Aortic smooth muscle cell (primary cell): ENCODE results near the gene BBS1. TPM values are rescaled to one million over a fixed set of nuclear protein-coding genes. Genes with fewer than 3 reads are reported as not detected.

ENCODE experiments used
- total RNA-seq: library from RNA; depleted of rRNA; stranded (reverse); fragments of >200 nt; gene quantifications from 2 replicates; pipeline ENCODE4 v1.2.3, GENCODE V29; 2014

The BBS1 gene
- 25.4 and 28.5 TPM in 2 replicates for total RNA-seq

DNA sequence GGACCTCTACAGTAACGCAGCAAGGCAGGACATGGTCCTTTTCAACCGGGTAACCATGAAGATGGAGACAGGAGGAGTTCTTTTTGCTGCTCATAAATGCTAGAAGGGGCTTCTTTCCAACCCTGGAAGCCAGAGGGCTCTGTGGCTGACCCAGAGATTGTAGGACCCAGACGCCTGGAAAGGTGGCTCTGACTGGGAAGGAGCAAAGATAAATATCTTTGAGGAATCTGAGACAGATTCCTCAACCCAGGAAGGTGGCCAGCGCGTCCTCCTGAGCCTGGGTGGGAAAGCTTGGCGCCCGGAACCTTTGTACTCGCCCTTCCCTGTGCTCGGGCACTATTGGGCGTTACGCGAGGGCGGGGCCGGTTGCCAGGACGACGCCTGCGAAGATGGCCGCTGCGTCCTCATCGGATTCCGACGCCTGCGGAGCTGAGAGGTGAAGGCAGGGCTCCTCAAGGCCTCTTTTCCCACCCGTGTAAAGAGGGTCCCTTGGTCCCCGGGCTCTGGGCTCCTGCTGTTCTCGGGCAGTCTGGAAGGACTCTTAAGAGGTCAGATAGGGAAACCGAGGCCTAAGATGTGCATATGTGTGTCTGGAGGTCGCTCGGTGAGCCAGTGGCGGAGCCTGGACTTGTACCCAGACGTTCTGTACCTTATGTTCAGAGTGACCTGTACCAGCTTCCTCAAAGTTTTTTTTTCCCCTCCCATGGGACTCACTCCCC lies at the start of gene BBS1:
Gene BBS1, plus strand, starts transcription at position 365 of the 719 bp plus-strand sequence. Its CDS starts 25 bp downstream, at position 390.

DNA sequence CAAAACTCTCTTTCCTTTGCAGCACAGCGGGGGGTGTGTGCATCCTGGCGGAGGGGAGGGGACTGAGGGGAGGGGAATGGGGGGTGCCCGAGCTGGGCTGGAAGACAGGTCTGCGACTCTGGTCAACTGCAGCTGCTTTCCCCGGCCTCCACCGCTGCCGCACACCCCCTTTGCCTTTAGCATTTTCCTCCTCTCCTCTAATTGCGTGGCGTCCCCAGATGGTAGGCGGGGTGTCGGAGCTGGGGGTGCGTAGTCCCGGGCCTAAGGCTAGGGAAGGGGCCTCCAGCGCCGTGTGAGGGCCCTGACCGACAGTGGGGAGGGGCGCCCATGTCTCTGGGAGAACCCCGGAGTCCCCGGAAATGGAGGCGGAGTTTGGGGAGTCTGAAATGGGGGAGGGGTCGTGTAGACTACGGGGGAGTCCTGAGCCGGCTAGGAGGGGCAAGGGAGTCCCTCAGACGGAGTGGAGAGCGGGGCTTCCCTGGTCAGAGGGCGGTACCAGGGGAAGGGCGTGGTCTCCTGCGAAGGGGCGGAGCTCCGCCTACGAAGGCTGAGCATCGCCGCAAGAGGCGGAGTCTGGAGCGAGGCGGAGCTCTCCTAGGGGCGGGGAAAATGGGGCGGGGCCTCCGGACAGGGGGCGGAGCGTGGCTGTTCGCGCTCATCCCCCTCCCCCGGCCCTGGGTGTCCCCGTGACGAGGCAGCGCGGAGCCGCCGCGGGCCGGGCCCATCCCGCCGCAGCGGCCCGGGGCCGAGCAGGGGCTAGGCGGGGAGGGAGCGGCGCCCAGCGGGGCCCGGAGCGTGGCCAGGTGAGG lies 44.0 kb upstream of the BBS1 start, which contains the start of gene PELI3:
Gene PELI3, plus strand, starts transcription at position 681 of the 809 bp plus-strand sequence. CDS start 1,224 bp downstream, outside the sequence.

DNA sequence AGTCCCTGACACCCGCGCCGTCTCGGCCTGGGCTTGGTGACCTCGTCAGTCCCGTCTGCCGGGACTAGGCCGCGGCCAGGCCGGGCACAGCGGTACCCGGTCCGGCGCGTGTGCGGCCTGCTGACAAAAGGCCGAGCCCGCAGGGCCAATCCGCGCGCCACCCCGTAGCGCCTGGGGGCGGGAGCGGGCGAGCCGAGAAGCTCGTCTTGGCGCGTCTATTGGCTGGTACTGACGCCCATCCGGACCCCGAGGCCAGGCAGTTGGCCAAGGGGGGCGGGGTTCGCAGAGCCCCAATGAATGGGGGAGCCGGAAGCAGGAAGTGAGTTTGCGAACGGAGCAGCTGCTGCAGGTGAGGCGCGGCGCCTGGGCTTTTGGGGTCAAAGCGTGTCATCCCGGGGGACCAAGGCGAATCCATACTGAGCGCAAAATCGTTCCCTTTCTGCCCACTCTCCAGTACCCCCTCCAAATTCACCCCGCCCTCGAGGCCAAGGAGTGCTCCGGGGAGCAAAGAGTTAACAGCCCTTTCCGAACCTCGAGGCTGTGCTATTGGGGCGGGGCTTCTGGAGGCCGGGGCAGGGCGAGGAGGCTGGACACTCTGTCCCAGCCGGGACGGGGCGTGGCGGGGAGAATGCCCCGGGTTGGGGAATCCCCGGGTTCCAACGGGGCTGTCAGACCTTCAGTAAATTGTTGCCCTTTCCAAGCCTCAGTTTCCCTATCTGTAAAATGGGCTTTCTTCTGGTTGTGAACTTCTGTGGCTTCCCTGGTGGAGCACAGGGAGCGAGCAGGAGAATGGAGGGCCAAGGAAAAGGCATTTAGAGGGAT lies 30.1 kb upstream of the BBS1 start, which contains the start of gene DPP3:
Gene DPP3, plus strand, starts transcription at position 318 of the 822 bp plus-strand sequence. CDS start 1,767 bp downstream, outside the sequence.

DNA sequence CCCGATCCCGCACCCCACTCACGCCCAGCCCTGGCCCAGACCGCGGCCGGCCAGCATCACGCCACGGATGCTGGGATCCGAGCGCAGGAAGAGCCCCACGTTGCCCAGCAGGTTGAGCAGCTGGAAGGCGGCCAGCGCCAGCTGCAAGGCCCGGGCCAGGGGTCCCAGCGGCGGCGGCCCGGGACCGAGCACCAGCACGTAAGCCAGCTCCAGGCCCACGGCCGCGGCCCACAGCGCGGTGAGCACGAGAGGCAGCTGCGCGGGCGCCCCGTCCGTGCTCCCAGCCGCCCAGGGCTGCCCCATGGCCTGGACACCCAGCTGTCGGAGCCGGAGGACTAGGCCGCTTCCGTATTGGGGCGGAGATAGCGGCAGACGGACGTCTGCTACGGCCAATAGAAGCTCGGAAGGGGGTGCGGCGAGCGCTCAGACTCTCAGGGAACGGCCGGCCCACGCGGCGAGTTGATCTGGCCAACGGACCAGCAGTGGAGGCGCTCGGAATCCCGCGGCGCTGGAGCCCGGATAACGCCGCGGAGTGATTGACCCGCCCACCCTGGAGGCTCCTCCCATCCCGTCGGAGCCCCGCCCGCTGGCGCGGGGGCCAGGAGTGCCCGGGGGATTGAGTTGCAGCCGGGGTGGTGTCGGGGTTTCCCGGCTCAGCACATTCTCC lies 35.4 kb downstream of the BBS1 start, which contains the start of gene ZDHHC24:
Gene ZDHHC24, minus strand, starts transcription at position 348 of the 667 bp plus-strand sequence. Its CDS starts 45 bp downstream, at position 303.

DNA sequence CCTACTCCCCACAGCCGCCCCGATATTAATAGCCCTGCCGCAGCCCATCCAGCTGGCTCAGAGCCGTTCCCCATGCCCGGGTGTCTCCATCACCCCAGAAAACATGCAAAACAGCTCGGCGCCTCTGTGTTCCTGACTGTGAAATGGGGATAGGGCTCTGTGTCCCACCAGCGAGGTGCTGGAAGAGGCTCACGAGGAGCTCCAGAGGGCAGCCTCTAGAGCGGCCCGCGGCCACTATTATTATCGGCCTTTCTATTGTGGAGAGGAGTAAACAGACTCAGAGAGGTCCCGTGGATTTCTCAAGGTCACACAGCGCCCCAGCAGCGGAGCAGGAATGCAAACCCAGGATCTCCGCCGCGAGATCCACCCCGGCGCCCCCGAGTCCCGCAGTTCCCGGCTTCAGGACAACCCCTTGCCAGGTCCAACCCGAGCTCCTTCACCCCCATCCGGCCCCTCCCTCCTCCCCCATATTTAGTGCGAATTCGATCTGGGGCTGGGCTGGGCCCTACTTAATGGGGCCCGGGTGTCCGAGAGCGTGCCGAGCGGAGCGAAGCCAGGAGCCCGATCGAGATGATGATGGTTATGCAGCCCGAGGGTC lies 36.0 kb downstream of the BBS1 start, which contains the start of gene ACTN3:
Gene ACTN3, plus strand, starts transcription at position 536 of the 598 bp plus-strand sequence. Its CDS starts 35 bp downstream, at position 571.

DNA sequence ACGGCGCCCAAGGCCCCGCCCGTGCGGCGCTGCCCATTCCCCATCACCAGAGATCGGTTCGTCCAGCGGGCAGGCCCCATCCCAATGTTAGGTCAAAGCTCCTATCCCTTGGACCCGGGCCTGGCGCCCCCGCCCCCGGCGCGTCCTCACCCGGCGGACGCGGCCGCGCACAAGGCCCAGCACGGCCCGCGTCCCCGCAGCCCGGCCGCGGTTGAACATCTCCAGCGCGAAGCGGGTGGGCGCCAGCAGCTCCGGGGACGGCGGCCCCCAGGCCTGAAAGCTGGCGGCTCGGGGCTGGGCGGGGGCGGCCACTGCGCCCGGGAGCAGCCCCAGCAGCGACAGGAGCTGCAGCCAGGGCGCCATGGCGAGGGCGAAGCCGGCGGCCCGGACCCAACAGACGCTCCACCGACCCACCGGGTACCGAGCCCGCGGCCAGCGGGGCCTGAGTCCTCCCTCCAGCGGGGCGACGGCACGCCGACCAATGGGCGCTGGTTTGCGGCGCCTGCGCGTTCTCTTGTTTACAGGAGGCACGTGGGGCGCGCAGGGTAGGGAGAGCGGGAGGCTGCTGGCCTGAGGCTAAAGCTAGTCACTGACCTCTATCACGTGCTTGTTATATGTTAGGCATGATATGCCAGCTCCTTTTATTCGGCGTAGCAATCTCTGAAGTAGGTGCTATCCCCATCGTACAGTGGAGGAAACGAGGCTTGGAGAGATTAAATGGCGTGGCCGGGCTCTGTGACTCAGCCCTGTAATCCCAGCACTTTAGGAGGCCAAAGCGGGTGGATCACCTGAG lies 57.9 kb downstream of the BBS1 start, which contains the start of gene CTSF:
Gene CTSF, minus strand, starts transcription at position 483 of the 793 bp plus-strand sequence. Its CDS starts 120 bp downstream, at position 363.

Other genes with a start within 250 kb of the BBS1 start
- gene RAB1B, start 242.0 kb upstream of the BBS1 start, total RNA-seq = 93.0 and 102 TPM in 2 replicates
- gene CNIH2, start 232.5 kb upstream of the BBS1 start, total RNA-seq = 0.37 and 0.40 TPM in 2 replicates
- 143 and 183 TPM in 2 replicates for gene YIF1A, start 221.5 kb upstream of the BBS1 start, total RNA-seq
- gene TMEM151A, start 218.7 kb upstream of the BBS1 start, total RNA-seq = 0.13 and 0.25 TPM in 2 replicates
- 21.9 and 23.3 TPM in 2 replicates for gene CD248, start 193.6 kb upstream of the BBS1 start, total RNA-seq
- gene RIN1, start 174.2 kb upstream of the BBS1 start, total RNA-seq = 19.5 and 25.9 TPM in 2 replicates
- 50.1 and 58.0 TPM in 2 replicates for gene BRMS1, start 165.5 kb upstream of the BBS1 start, total RNA-seq
- 38.4 and 46.9 TPM in 2 replicates for gene B4GAT1, start 163.0 kb upstream of the BBS1 start, total RNA-seq
- under 0.01 and 0.12 TPM in 2 replicates for gene SLC29A2, start 138.9 kb upstream of the BBS1 start, total RNA-seq
- not detected in 2 replicates for gene NPAS4, start 89.6 kb upstream of the BBS1 start, total RNA-seq
- 32.0 and 32.1 TPM in 2 replicates for gene MRPL11, start 71.8 kb upstream of the BBS1 start, total RNA-seq
- gene PELI3, start 43.7 kb upstream of the BBS1 start, total RNA-seq = 11.1 TPM in 2 replicates
- 41.3 and 58.4 TPM in 2 replicates for gene DPP3, start 30.2 kb upstream of the BBS1 start, total RNA-seq
- gene ZDHHC24, start 35.4 kb downstream of the BBS1 start, total RNA-seq = 8.8 and 10.6 TPM in 2 replicates
- gene ACTN3, start 36.3 kb downstream of the BBS1 start, total RNA-seq = 0.06 TPM in 1 of 2 replicates, not detected in the other
- 8.1 and 8.6 TPM in 2 replicates for gene CTSF, start 58.0 kb downstream of the BBS1 start, total RNA-seq
- 0.26 and 0.44 TPM in 2 replicates for gene CCDC87, start 82.4 kb downstream of the BBS1 start, total RNA-seq
- gene CCS, start 82.5 kb downstream of the BBS1 start, total RNA-seq = 43.0 and 60.5 TPM in 2 replicates
- gene RBM14, start 106.0 kb downstream of the BBS1 start, total RNA-seq = 21.4 and 24.4 TPM in 2 replicates
- 110 and 124 TPM in 2 replicates for gene RBM4, start 128.1 kb downstream of the BBS1 start, total RNA-seq
- 25.1 and 28.4 TPM in 2 replicates for gene RBM4B, start 167.3 kb downstream of the BBS1 start, total RNA-seq
- gene SPTBN2, start 218.6 kb downstream of the BBS1 start, total RNA-seq = 1.2 and 3.2 TPM in 2 replicates